Activated CD8-positive, alpha-beta memory T cell treated with anti-CD3 and anti-CD28 coated beads, Interleukin-2, amount 50 U/mL, for 24 hours (primary cell): Measurements from ENCODE around the gene MYH9.
A peak's percentile ranks its signal among the peaks of the same experiment; 100 is the strongest.

ENCODE experiments used
- DNase-seq: peaks from one replicate; pipeline ENCODE4 v3.0.0-alpha.2; 2020; ENCODE audit errors: extremely low read depth

MYH9 gene

GRCh38 chr22:36349726-36350125, 38.0 kb downstream of the MYH9 start:
- DNase-seq, result no peak

- no peak for DNase-seq
Measured at GRCh38 chr22:36348760-36349159, 39.0 kb downstream of the MYH9 start.

- DNase-seq, result no peak
Measured at GRCh38 chr22:36347094-36347493, 40.7 kb downstream of the MYH9 start.

- DNase-seq, result peak; percentile 57
Measured at GRCh38 chr22:36344106-36344827, 43.5 kb downstream of the MYH9 start.

GRCh38 chr22:36343720-36344105, 44.1 kb downstream of the MYH9 start:
- no peak for DNase-seq

GRCh38 chr22:36343070-36343719, 44.6 kb downstream of the MYH9 start:
- DNase-seq, result no peak

GRCh38 chr22:36341640-36342041, 46.1 kb downstream of the MYH9 start:
- DNase-seq, result no peak

GRCh38 chr22:36340621-36341020, 47.1 kb downstream of the MYH9 start:
- DNase-seq, result no peak

- no peak for DNase-seq
Measured at GRCh38 chr22:36339171-36340065, 48.3 kb downstream of the MYH9 start.

- DNase-seq, result no peak
Measured at GRCh38 chr22:36337365-36338130, 50.2 kb downstream of the MYH9 start.

- DNase-seq, result no peak
Measured at GRCh38 chr22:36336246-36337182, 51.3 kb downstream of the MYH9 start.

- no peak for DNase-seq
Measured at GRCh38 chr22:36335621-36336020, 52.1 kb downstream of the MYH9 start.

- DNase-seq, result no peak
Measured at GRCh38 chr22:36334821-36335603, 52.8 kb downstream of the MYH9 start.

- no peak for DNase-seq
Measured at GRCh38 chr22:36334081-36334820, 53.5 kb downstream of the MYH9 start.

GRCh38 chr22:36333644-36334043, 54.1 kb downstream of the MYH9 start:
- DNase-seq, result no peak

GRCh38 chr22:36332623-36333332, 55.0 kb downstream of the MYH9 start:
- no peak for DNase-seq

GRCh38 chr22:36331912-36332622, 55.7 kb downstream of the MYH9 start:
- no peak for DNase-seq
